Immature natural killer cell (primary cell): ENCODE results near the gene C1QA. TPM values are rescaled to one million over a fixed set of nuclear protein-coding genes. Genes with fewer than 3 reads are reported as not detected.

Experiments used
- DNase-seq, 3 donors: peaks; one replicate each; pipeline ENCODE4 v3.0.0; 2022; ENCODE audit warnings: mixed read lengths in 1 of 3
- H3K27ac Mint-ChIP-seq, 6 donors: one replicate each; pipeline ENCODE4 v1.8.0; 2020; ENCODE audit warnings: mixed read lengths in 6 of 6, mild to moderate bottlenecking in 5 of 6, inconsistent platforms in 4 of 6, moderate library complexity in 3 of 6
- H3K27me3 Mint-ChIP-seq, 3 donors: one replicate each; pipeline ENCODE4 v1.8.0; 2020 to 2021; ENCODE audit warnings: low read depth in 3 of 3, mild to moderate bottlenecking in 3 of 3, mixed read lengths in 3 of 3, moderate library complexity in 3 of 3, inconsistent platforms in 1 of 3
- H3K36me3 Mint-ChIP-seq, 3 donors: one replicate each; pipeline ENCODE4 v1.8.0; 2020; ENCODE audit warnings: mixed read lengths in 3 of 3, inconsistent platforms in 2 of 3, mild to moderate bottlenecking in 2 of 3
- H3K4me1 Mint-ChIP-seq, 2 donors: one replicate each; pipeline ENCODE4 v1.8.0; 2020; ENCODE audit warnings: inconsistent platforms in 2 of 2, mild to moderate bottlenecking in 2 of 2, mixed read lengths in 2 of 2, moderate library complexity in 1 of 2
- H3K4me3 Mint-ChIP-seq, 5 donors: one replicate each; pipeline ENCODE4 v1.8.0; 2020; ENCODE audit warnings: mild to moderate bottlenecking in 5 of 5, mixed read lengths in 5 of 5, inconsistent platforms in 3 of 5, moderate library complexity in 3 of 5
- H3K9me3 Mint-ChIP-seq, 6 donors: one replicate each; pipeline ENCODE4 v1.8.0; 2020; ENCODE audit warnings: mild to moderate bottlenecking in 6 of 6, mixed read lengths in 6 of 6, inconsistent platforms in 4 of 6, moderate library complexity in 3 of 6
- polyA plus RNA-seq, 3 donors: library from polyadenylated mRNA; unstranded; fragments of 300-500 nt; fragmentation: Illumina TruSeq; gene quantifications; one replicate each; pipeline ENCODE4 v1.2.3, GENCODE V29; 2021

The C1QA gene
- not detected for polyA plus RNA-seq

DNA sequence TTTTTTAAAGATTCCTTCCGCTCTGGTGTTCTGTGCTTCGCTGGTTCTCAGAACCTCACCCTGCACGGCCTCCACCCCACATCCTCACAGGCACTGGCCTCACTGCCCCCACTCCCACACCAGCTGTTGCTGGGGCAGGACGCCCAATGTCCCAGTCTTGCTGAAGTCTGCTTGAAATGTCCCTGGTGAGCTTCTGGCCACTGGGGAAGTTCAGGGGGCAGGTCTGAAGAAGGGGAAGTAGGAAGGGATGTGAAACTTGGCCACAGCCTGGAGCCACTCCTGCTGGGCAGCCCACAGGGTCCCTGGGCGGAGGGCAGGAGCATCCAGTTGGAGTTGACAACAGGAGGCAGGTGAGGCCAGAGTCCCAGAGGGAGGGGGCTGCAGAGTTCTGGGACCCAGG, at the start of gene C1QA:
Gene C1QA, plus strand, starts transcription at position 276 of the 400 bp plus-strand sequence. CDS start 989 bp downstream, outside the sequence.
- Mint-ChIP-seq H3K9me3 (no peaks in the 10 kb centered on the region), H3K4me1 (peaks cover 0 to 7% of the 10 kb centered on the region in 2 donors), H3K27me3 (peaks cover 1 to 9% (median 3%) of the 10 kb centered on the region in 3 donors), H3K36me3 (no peaks in the 10 kb centered on the region), H3K4me3 (no peak within 1 kb of the TSS), H3K27ac (no peak within 1 kb of the TSS)
- DNase-seq = no peak

DNA sequence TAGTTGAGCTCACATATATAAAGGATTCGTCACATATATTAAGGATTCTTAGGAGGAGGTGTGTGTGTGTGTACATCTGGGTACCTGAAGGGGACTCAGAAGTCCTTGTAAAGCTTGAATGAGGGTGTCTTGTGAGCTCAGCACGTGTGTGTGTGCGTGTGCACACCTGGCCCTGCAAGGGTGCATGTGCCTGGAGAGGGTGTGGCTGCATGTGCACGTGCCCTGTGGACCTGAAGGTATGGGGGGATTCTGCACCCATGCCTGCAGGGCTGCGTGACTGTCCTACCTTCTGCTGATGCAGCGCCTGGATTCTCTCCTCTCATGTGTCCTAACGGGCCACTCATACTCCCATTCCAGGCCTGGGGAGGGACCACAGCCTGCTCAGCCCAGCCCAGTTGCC, 49.2 kb upstream of the C1QA start:
- peaks cover 1 to 11% (median 9%) of the 10 kb centered on the region in 3 donors for H3K27me3 Mint-ChIP-seq
- no peaks in the 10 kb centered on the region for H3K9me3 Mint-ChIP-seq
- no peak overlapping the region for H3K27ac Mint-ChIP-seq
- no peaks in the 10 kb centered on the region for H3K4me1 Mint-ChIP-seq
- DNase-seq = no peak
- H3K4me3 Mint-ChIP-seq = no peak overlapping the region
- H3K36me3 Mint-ChIP-seq = no peaks in the 10 kb centered on the region

DNA sequence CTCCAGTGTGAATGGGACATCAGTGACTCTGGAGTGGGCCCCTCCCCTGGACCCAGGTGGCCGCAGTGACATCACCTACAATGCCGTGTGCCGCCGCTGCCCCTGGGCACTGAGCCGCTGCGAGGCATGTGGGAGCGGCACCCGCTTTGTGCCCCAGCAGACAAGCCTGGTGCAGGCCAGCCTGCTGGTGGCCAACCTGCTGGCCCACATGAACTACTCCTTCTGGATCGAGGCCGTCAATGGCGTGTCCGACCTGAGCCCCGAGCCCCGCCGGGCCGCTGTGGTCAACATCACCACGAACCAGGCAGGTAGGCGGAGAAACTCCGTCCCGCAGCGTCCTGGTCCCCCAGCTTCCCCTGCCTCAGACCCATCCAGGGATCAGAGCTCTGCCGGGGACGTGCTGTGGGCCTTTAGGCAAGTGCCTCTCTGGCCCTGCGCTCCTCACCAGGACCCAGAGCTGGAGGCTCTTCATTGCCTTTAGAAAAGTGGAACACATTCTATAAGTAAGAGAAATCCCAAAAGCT, 47.5 kb upstream of the C1QA start:
- Mint-ChIP-seq H3K36me3 (no peaks in the 10 kb centered on the region), H3K27ac (no peak overlapping the region), H3K9me3 (no peaks in the 10 kb centered on the region), H3K27me3 (peaks cover 1 to 11% (median 9%) of the 10 kb centered on the region in 3 donors), H3K4me3 (no peak overlapping the region), H3K4me1 (no peaks in the 10 kb centered on the region)
- no peak for DNase-seq

GRCh38 chr1:22591576-22591975, 44.9 kb upstream of the C1QA start:
- DNase-seq = no peak
- no peaks in the 10 kb centered on the region for H3K9me3 Mint-ChIP-seq
- H3K27ac Mint-ChIP-seq = no peak overlapping the region
- H3K36me3 Mint-ChIP-seq = no peaks in the 10 kb centered on the region
- no peaks in the 10 kb centered on the region for H3K4me1 Mint-ChIP-seq
- peaks cover 5 to 13% (median 10%) of the 10 kb centered on the region in 3 donors for H3K27me3 Mint-ChIP-seq
- H3K4me3 Mint-ChIP-seq = no peak overlapping the region

DNA sequence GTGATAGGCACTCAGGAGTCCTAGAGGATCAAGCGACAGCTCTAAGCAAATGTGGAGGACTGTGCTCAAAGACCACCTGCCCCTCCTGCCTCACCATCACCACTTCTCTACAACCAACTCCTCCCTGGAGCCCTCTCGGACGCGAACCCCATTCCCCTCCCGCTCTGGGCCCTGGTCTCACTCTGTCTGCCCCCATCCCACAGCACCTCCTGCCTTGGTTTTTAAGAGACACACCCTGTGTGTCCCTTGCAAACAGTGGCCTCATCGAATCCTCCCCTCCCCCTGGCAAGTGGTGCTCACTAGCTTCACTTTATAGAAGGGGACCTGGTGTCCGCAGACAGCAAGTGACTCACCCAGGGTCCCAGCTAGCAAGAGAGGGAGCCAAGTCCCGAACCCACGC, 44.4 kb upstream of the C1QA start:
- Mint-ChIP-seq H3K27me3 (peaks cover 5 to 15% (median 10%) of the 10 kb centered on the region in 3 donors), H3K4me1 (no peaks in the 10 kb centered on the region), H3K9me3 (no peaks in the 10 kb centered on the region), H3K36me3 (no peaks in the 10 kb centered on the region), H3K4me3 (no peak overlapping the region), H3K27ac (peak overlapping the region in 1 of 6 donors; percentile 8)
- no peak for DNase-seq

DNA sequence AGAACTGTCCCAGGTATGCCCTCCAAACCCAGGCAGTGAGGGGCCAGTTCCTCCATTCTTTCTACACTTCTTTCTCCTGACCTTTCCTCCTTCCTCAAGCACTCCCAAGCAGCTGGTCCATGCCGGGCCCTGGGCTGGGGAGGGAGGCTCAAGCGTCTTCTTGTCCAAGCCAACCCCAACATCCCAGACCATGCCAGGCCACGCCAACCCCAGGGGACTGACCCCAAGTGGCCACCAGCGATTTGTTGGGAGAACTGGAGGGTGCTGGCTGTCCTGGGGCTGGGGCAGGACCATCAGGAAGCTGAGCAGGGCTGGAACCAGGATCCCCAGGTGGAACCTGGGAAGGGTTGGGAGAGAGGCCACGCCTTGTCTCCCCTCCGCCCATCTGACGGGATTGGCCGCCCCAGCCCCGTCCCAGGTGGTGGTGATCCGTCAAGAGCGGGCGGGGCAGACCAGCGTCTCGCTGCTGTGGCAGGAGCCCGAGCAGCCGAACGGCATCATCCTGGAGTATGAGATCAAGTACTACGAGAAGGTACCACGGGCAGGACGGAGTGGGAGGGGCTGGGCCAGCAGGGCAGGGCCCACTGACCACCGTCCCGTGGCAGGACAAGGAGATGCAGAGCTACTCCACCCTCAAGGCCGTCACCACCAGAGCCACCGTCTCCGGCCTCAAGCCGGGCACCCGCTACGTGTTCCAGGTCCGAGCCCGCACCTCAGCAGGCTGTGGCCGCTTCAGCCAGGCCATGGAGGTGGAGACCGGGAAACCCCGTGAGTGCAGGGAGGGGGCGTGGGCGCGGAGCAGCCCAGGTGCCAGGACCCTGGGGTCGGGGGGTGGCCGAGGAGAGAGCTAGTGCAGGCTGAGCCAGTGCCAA, 43.3 kb upstream of the C1QA start:
- Mint-ChIP-seq H3K27ac (no peak overlapping the region), H3K4me1 (no peaks in the 10 kb centered on the region), H3K9me3 (no peaks in the 10 kb centered on the region), H3K36me3 (no peaks in the 10 kb centered on the region), H3K4me3 (no peak overlapping the region), H3K27me3 (peaks cover 5 to 15% (median 10%) of the 10 kb centered on the region in 3 donors)
- DNase-seq = no peak

DNA sequence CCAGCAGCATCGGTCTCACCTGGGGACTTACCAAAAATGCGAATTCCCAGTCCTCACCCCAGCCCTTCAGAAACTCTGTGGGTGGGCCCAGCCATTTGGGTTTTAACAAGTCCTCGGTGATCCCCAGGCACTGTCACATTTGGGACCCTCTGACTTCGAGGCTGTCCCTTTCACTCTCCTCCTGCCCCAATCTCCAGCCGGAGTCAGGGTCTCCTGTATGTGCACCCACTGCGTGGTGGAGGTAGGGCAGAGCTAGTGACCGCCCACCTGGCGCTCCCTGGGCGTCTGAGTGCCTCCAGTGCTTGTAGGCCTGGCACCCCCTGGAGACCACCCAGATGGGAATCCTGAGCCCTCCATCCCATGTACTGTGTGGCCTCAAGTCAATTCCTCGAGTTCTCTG, 42.0 kb upstream of the C1QA start:
- Mint-ChIP-seq H3K36me3 (no peaks in the 10 kb centered on the region), H3K9me3 (no peaks in the 10 kb centered on the region), H3K27me3 (peaks cover 5 to 15% (median 10%) of the 10 kb centered on the region in 3 donors), H3K4me3 (no peak overlapping the region), H3K4me1 (no peaks in the 10 kb centered on the region), H3K27ac (no peak overlapping the region)
- no peak for DNase-seq

GRCh38 chr1:22595108-22595507, 41.3 kb upstream of the C1QA start:
- Mint-ChIP-seq H3K4me3 (no peak overlapping the region), H3K4me1 (no peaks in the 10 kb centered on the region), H3K27me3 (peaks cover 5 to 15% (median 8%) of the 10 kb centered on the region in 3 donors), H3K9me3 (no peaks in the 10 kb centered on the region), H3K36me3 (no peaks in the 10 kb centered on the region), H3K27ac (no peak overlapping the region)
- no peak for DNase-seq

DNA sequence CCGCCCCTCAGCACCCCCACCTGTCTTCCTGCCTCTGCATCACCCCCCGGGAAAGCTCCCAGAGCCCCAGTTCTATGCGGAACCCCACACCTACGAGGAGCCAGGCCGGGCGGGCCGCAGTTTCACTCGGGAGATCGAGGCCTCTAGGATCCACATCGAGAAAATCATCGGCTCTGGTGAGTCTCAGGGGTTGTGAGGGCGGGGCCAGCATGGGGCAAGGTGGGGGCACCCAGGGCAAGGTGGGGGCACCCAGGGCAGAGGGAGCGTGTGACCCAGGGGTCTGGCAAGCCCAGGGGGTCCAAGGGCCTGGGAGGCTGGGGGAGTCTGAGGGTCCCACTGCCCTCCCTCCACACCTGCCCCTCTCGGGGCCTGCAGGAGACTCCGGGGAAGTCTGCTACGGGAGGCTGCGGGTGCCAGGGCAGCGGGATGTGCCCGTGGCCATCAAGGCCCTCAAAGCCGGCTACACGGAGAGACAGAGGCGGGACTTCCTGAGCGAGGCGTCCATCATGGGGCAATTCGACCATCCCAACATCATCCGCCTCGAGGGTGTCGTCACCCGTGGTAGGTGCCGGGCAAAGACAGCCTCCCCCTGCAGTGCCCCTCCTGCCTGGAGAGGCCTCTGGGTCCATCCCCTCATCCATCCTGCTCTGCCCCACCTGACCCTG, 39.0 kb upstream of the C1QA start:
- Mint-ChIP-seq H3K27ac (no peak overlapping the region), H3K27me3 (peaks cover 2 to 8% (median 4%) of the 10 kb centered on the region in 3 donors), H3K4me3 (no peak overlapping the region), H3K36me3 (no peaks in the 10 kb centered on the region), H3K4me1 (no peaks in the 10 kb centered on the region), H3K9me3 (no peaks in the 10 kb centered on the region)
- no peak for DNase-seq

GRCh38 chr1:22597996-22598395, 38.4 kb upstream of the C1QA start:
- H3K4me1 Mint-ChIP-seq = no peaks in the 10 kb centered on the region
- H3K27ac Mint-ChIP-seq = no peak overlapping the region
- H3K36me3 Mint-ChIP-seq = no peaks in the 10 kb centered on the region
- no peak for DNase-seq
- no peaks in the 10 kb centered on the region for H3K9me3 Mint-ChIP-seq
- H3K4me3 Mint-ChIP-seq = no peak overlapping the region
- peaks cover 2 to 8% (median 4%) of the 10 kb centered on the region in 3 donors for H3K27me3 Mint-ChIP-seq

- H3K9me3 Mint-ChIP-seq = no peaks in the 10 kb centered on the region
- H3K27me3 Mint-ChIP-seq = peaks cover 2 to 8% (median 4%) of the 10 kb centered on the region in 3 donors
- H3K4me3 Mint-ChIP-seq = no peak overlapping the region
- no peak for DNase-seq
- no peak overlapping the region for H3K27ac Mint-ChIP-seq
- no peaks in the 10 kb centered on the region for H3K4me1 Mint-ChIP-seq
- H3K36me3 Mint-ChIP-seq = no peaks in the 10 kb centered on the region
Observed at GRCh38 chr1:22598736-22599135, 37.7 kb upstream of the C1QA start.

DNA sequence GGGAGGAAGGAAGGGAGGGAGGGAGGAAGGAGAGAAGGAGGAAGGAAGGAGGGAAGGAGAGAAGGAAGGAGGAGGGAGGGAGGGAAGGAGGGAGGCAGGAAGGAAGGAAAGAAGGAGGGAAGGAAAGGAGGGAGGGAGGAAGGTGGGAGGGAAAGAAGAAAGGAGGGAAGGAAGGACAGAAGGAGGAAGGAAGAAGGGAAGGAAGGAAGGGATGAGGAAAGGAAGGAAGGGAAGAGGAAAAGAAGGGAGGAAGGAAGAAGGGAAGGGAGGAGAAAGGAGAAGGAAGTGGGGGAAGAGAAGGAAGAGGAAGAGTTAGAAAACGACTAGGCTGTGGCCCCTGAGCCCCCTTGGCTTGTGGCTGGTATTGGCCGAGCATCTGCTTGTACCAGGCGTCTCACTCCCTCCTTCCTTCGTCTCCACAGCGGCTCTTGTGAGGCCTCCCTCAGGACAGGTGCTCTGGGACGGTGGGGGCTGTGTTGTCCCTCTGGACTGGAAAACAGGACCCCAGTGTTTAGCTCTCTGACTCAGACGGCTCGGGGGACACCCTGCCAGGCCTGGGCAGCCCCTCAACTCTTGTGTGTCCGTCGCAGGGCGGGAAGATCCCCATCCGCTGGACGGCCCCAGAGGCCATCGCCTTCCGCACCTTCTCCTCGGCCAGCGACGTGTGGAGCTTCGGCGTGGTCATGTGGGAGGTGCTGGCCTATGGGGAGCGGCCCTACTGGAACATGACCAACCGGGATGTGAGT, 36.2 kb upstream of the C1QA start:
- H3K36me3 Mint-ChIP-seq = no peaks in the 10 kb centered on the region
- no peaks in the 10 kb centered on the region for H3K9me3 Mint-ChIP-seq
- H3K27ac Mint-ChIP-seq = no peak overlapping the region
- no peak for DNase-seq
- H3K27me3 Mint-ChIP-seq = peaks cover 3 to 4% (median 4%) of the 10 kb centered on the region in 3 donors
- H3K4me3 Mint-ChIP-seq = no peak overlapping the region
- H3K4me1 Mint-ChIP-seq = no peaks in the 10 kb centered on the region

GRCh38 chr1:22600817-22601605, 35.4 kb upstream of the C1QA start:
- H3K36me3 Mint-ChIP-seq = no peaks in the 10 kb centered on the region
- H3K9me3 Mint-ChIP-seq = no peaks in the 10 kb centered on the region
- no peak overlapping the region for H3K4me3 Mint-ChIP-seq
- peaks cover 2 to 6% (median 3%) of the 10 kb centered on the region in 3 donors for H3K27me3 Mint-ChIP-seq
- DNase-seq = no peak
- H3K27ac Mint-ChIP-seq = no peak overlapping the region
- no peaks in the 10 kb centered on the region for H3K4me1 Mint-ChIP-seq
